RWPE1 (cell line): ENCODE data around the gene RAB29.

Experiments used
- CTCF ChIA-PET: fragments of 350-600 bp; sonication (Branson Sonifier 250); formaldehyde crosslinking; extraction: SDS; loops from one replicate; lab custom pipeline; 2021; lab: Yijun Ruan, JAX
- POLR2A ChIA-PET: fragments of 400-600 bp; formaldehyde crosslinking; extraction: SDS; loops from one replicate; lab custom pipeline; 2020; ENCODE audit warnings: antibody characterized with exemption; ENCODE audit not compliant: low non-redundant PET; lab: Yijun Ruan, JAX
- DNase-seq: peaks from one replicate; pipeline ENCODE4 v3.0.0; 2012; ENCODE audit warnings: low spot score
- H3K27ac ChIP-seq: fragments of 450-650 bp; 2 replicates; pipeline ENCODE4 v1.5.1; 2017
- CTCF ChIP-seq: fragments of 450-650 bp; conservative IDR thresholded peaks from 2 replicates; pipeline ENCODE4 v1.5.1; 2017; ENCODE audit warnings: low read depth, mild to moderate bottlenecking

RAB29 gene

GRCh38 chr1:205812878-205813754 is 37.8 kb upstream of the RAB29 start, which contains the start of gene SLC41A1:
SLC41A1 (minus strand) TSS chr1:205813198; CDS start chr1:205810441, 2,757 bp downstream.
- peak; percentile 100 for DNase-seq
- ChIA-PET CTCF (interaction anchor here (0.7 to 3.2 kb wide), 3 partner anchors 21 to 164 kb away, joined by 3 to 16 read pairs (median 5); no protein-coding TSS in a partner anchor), POLR2A (interaction anchor here (0.5 to 0.6 kb wide), 3 partner anchors 13 to 160 kb away, joined by 3 to 4 read pairs (median 3); no protein-coding TSS in a partner anchor)
- no peak for TF ChIP-seq CTCF
- peak within 1 kb of the TSS; percentile 76 for H3K27ac ChIP-seq

- TF ChIP-seq CTCF: no peak
- ChIA-PET CTCF (interaction anchor here (0.7 to 3.2 kb wide), 4 partner anchors 21 to 165 kb away, joined by 3 to 16 read pairs (median 4); no protein-coding TSS in a partner anchor), POLR2A (interaction anchor here (0.6 to 0.7 kb wide), 2 partner anchors 13 to 20 kb away, joined by 3 read pairs; no protein-coding TSS in a partner anchor)
- DNase-seq: peak; percentile 71
- H3K27ac ChIP-seq: peak overlapping the region; percentile 76
Observed at GRCh38 chr1:205812271-205812877, 37.1 kb upstream of the RAB29 start.

GRCh38 chr1:205811660-205812059 is 36.4 kb upstream of the RAB29 start:
- H3K27ac ChIP-seq: peak overlapping the region; percentile 44; the same call in 1 of the 2 replicates
- ChIA-PET CTCF (interaction anchor here (0.6 to 3.2 kb wide), 7 partner anchors 16 to 1892 kb away, joined by 3 to 16 read pairs (median 4); no protein-coding TSS in a partner anchor), POLR2A (interaction anchor here (0.7 kb wide), 1 partner anchor 12 kb away, joined by 3 read pairs; no protein-coding TSS in a partner anchor)
- no peak for TF ChIP-seq CTCF
- DNase-seq: no peak

GRCh38 chr1:205810448-205811157 is 35.3 kb upstream of the RAB29 start:
- POLR2A ChIA-PET: no interaction called here
- no peak for DNase-seq
- TF ChIP-seq CTCF: no peak
- CTCF ChIA-PET: interaction anchor here (0.7 to 3.2 kb wide), 5 partner anchors 19 to 1893 kb away, joined by 3 to 16 read pairs (median 5); no protein-coding TSS in a partner anchor
- no peak overlapping the region for H3K27ac ChIP-seq

GRCh38 chr1:205809942-205810345 is 34.7 kb upstream of the RAB29 start:
- no peak for DNase-seq
- no peak for TF ChIP-seq CTCF
- ChIA-PET CTCF (interaction anchor here (3.2 kb wide), 1 partner anchor 18 kb away, joined by 16 read pairs; no protein-coding TSS in a partner anchor), POLR2A (no interaction called here)
- no peak overlapping the region for H3K27ac ChIP-seq
